ENCODE measurements around the gene ACTRT2.

ACTRT2 gene

GRCh38 chr1:2985067-2985561 is 36.2 kb upstream of the ACTRT2 start:
- DNase-seq (ENCODE audit: low spot score), result no peak
- no peak for TF ChIP-seq CTCF (IDR thresholded peaks at IDR 0.05; ENCODE audit: extremely low read depth, missing control alignments)

GRCh38 chr1:2985694-2986548 is 35.3 kb upstream of the ACTRT2 start:
- no peak for DNase-seq (ENCODE audit: low spot score)
- no peak for TF ChIP-seq CTCF (IDR thresholded peaks at IDR 0.05; ENCODE audit: extremely low read depth, missing control alignments)

GRCh38 chr1:2986549-2987305 is 34.5 kb upstream of the ACTRT2 start:
- TF ChIP-seq CTCF (IDR thresholded peaks at IDR 0.05; ENCODE audit: extremely low read depth, missing control alignments), result no peak

GRCh38 chr1:2987773-2988172 is 33.5 kb upstream of the ACTRT2 start:
- DNase-seq (ENCODE audit: low spot score), result no peak
- TF ChIP-seq CTCF (IDR thresholded peaks at IDR 0.05; ENCODE audit: extremely low read depth, missing control alignments), result no peak

More at GRCh38 chr1:2986549-2987305, 34.5 kb upstream of the ACTRT2 start:
- DNase-seq (ENCODE audit: low spot score), result no peak

- no peak for TF ChIP-seq CTCF (IDR thresholded peaks at IDR 0.05; ENCODE audit: extremely low read depth, missing control alignments)
- DNase-seq (ENCODE audit: low spot score), result no peak
These were observed 33.0 kb upstream of the ACTRT2 start for GRCh38 chr1:2988256-2988655.

GRCh38 chr1:2989185-2989584 is 32.1 kb upstream of the ACTRT2 start:
- no peak for TF ChIP-seq CTCF (IDR thresholded peaks at IDR 0.05; ENCODE audit: extremely low read depth, missing control alignments)
- no peak for DNase-seq (ENCODE audit: low spot score)

GRCh38 chr1:2989976-2990375 is 31.3 kb upstream of the ACTRT2 start:
- no peak for TF ChIP-seq CTCF (IDR thresholded peaks at IDR 0.05; ENCODE audit: extremely low read depth, missing control alignments)
- no peak for DNase-seq (ENCODE audit: low spot score)

All from GM20000 (cell line).